MM.1S (cell line): ENCODE results near the gene LCA5L.
A peak's percentile ranks its signal among the peaks of the same experiment; 100 is the strongest.

Experiments used
- DNase-seq: peaks from one replicate; pipeline ENCODE4 v3.0.0-alpha.2; 2015
- H2AFZ ChIP-seq: fragments of 300-600 bp; sonication (generic); 2 replicates; pipeline ENCODE4 v1.6.0; 2016; ENCODE audit warnings: antibody characterized with exemption, low read length
- H3F3A ChIP-seq: fragments of 300-600 bp; sonication (generic); 2 replicates; pipeline ENCODE4 v1.6.1; 2016; ENCODE audit warnings: mild to moderate bottlenecking, antibody characterized with exemption, low read length, moderate library complexity, mixed read lengths; ENCODE audit not compliant: insufficient read depth
- H3K27ac ChIP-seq: fragments of 300-600 bp; sonication (generic); 2 replicates; pipeline ENCODE4 v1.5.1; 2016; ENCODE audit warnings: mild to moderate bottlenecking, low read length
- H3K27me3 ChIP-seq: fragments of 300-600 bp; sonication (generic); replicated peaks from 2 replicates; pipeline ENCODE4 v1.6.0; 2016; ENCODE audit warnings: low read length; ENCODE audit not compliant: insufficient read depth
- H3K36me3 ChIP-seq: fragments of 300-600 bp; sonication (generic); replicated peaks from 2 replicates; pipeline ENCODE4 v1.6.1; 2016; ENCODE audit warnings: mild to moderate bottlenecking, low read length, mixed read lengths; ENCODE audit not compliant: insufficient read depth
- H3K4me1 ChIP-seq: fragments of 300-600 bp; sonication (generic); 2 replicates; pipeline ENCODE4 v1.6.1; 2016; ENCODE audit warnings: low read length, mixed read lengths
- H3K4me2 ChIP-seq: fragments of 300-600 bp; sonication (generic); 2 replicates; pipeline ENCODE4 v1.6.0; 2016; ENCODE audit warnings: low read depth, low read length
- H3K4me3 ChIP-seq: fragments of 300-600 bp; sonication (generic); 2 replicates; pipeline ENCODE4 v1.5.1; 2016; ENCODE audit warnings: low read length, mixed read lengths
- H3K79me2 ChIP-seq: fragments of 300-600 bp; sonication (generic); 2 replicates; pipeline ENCODE4 v1.6.1; 2016; ENCODE audit warnings: mixed run types, low read length, mixed read lengths
- H3K9ac ChIP-seq: fragments of 300-600 bp; sonication (generic); 2 replicates; pipeline ENCODE4 v1.6.1; 2016; ENCODE audit warnings: low read length, mixed read lengths
- H3K9me2 ChIP-seq: fragments of 300-600 bp; sonication (generic); replicated peaks from 2 replicates; pipeline ENCODE4 v1.6.1; 2016; ENCODE audit warnings: mild to moderate bottlenecking, low read length, mixed read lengths; ENCODE audit not compliant: insufficient read depth
- H3K9me3 ChIP-seq: fragments of 300-600 bp; sonication (generic); replicated peaks from 2 replicates; pipeline ENCODE4 v1.6.1; 2016; ENCODE audit warnings: mild to moderate bottlenecking, low read length, mixed read lengths; ENCODE audit not compliant: insufficient read depth
- H4K20me1 ChIP-seq: fragments of 300-600 bp; sonication (generic); 2 replicates; pipeline ENCODE4 v1.6.1; 2016; ENCODE audit warnings: mild to moderate bottlenecking, low read length, moderate library complexity, mixed read lengths; ENCODE audit not compliant: insufficient read depth
- CTCF ChIP-seq: fragments of 300-600 bp; sonication (generic); IDR thresholded peaks from 2 replicates; pipeline ENCODE4 v1.5.1; 2016; ENCODE audit warnings: antibody characterized with exemption, low read length, mixed read lengths
- EZH2 ChIP-seq: fragments of 300-600 bp; sonication (generic); optimal IDR thresholded peaks from 2 replicates; pipeline ENCODE3; 2017; ENCODE audit warnings: low read depth, mild to moderate bottlenecking, antibody characterized with exemption, low read length, mixed read lengths
- EZH2phosphoT487 ChIP-seq: fragments of 300-600 bp; sonication (generic); IDR thresholded peaks from 2 replicates; pipeline ENCODE4 v1.6.1; 2018; ENCODE audit warnings: antibody characterized with exemption, low read length

LCA5L gene

GRCh38 chr21:39381009-39381408 is 64.6 kb downstream of the LCA5L start:
- no peak overlapping the region; the same call in 1 of the 2 replicates for H3K9ac ChIP-seq
- no peak overlapping the region for H3K27ac ChIP-seq
- DNase-seq: no peak
- no peaks in the 10 kb centered on the region for H3K9me3 ChIP-seq
- no peaks in the 10 kb centered on the region for H3F3A ChIP-seq
- no peaks in the 10 kb centered on the region for H3K9me2 ChIP-seq
- H2AFZ ChIP-seq: peak overlapping the region; percentile 93; the same call in 1 of the 2 replicates
- no peaks in the 10 kb centered on the region for H3K36me3 ChIP-seq
- peak overlapping the region; percentile 82 for H3K4me3 ChIP-seq
- H3K27me3 ChIP-seq: no peaks in the 10 kb centered on the region
- peak overlapping the region; percentile 82 for H3K4me2 ChIP-seq
- H3K79me2 ChIP-seq: peaks cover 19% of the 10 kb centered on the region; the same call in 1 of the 2 replicates
- H4K20me1 ChIP-seq: no peaks in the 10 kb centered on the region
- no peak for TF ChIP-seq EZH2phosphoT487
- no peak for TF ChIP-seq EZH2
- no peak for TF ChIP-seq CTCF
- peaks cover 6% of the 10 kb centered on the region; the same call in 1 of the 2 replicates for H3K4me1 ChIP-seq

DNA sequence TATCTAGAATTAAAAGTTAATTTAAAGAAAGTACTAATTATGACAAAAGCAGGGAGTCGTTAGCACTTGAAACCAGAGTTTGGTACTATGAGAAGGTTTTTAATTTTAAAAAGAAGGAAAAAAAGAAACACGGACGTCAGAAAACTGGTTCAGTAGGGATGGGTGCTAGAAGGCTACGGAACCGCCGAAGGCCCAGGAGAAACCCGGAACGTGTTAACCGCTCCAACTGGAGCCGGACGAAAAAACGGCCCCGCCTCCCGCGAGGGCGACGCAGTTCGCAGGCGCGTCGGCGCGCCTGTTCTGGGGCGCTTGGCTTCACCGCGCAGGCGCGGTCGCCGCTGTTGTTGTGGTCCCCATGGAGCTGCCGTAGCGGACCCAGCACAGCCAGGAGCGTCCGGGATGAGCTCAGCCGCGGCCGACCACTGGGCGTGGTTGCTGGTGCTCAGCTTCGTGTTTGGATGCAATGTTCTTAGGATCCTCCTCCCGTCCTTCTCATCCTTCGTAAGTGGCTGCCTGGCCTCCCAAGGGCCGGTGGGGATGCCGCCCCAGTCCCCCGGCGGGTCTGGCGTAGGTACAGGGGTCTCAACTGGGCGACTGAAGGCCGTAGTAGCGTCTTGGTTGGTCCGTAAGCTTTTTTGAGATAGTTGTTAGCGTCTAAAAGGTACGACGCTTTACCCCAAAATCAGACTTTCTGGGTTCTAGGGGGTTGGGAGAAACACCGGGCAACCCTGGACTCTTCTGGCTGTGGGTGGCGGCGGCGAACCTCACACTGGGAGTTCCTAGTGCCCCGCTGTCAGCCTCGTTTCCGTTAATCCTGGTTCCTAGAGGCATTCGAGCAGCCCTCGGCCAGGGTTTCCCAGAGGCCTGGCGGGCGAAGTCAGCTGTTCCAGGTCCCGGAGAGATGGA is 65.3 kb downstream of the LCA5L start:
- Histone ChIP-seq H3K9me2 (no peaks in the 10 kb centered on the region), H3K36me3 (no peaks in the 10 kb centered on the region), H3K9me3 (no peaks in the 10 kb centered on the region), H4K20me1 (no peaks in the 10 kb centered on the region), H3K4me2 (peak overlapping the region; percentile 82), H3K27ac (peak overlapping the region; percentile 13; the same call in 1 of the 2 replicates), H3F3A (no peaks in the 10 kb centered on the region), H3K27me3 (no peaks in the 10 kb centered on the region), H3K4me1 (peaks cover 6% of the 10 kb centered on the region; the same call in 1 of the 2 replicates), H3K79me2 (peaks cover 12% of the 10 kb centered on the region; the same call in 1 of the 2 replicates), H3K4me3 (peak overlapping the region; percentile 82), H2AFZ (peak overlapping the region; percentile 93), H3K9ac (peak overlapping the region; percentile 77)
- peak; percentile 97 for DNase-seq
- TF ChIP-seq EZH2phosphoT487 (no peak), EZH2 (no peak), CTCF (no peak)

DNA sequence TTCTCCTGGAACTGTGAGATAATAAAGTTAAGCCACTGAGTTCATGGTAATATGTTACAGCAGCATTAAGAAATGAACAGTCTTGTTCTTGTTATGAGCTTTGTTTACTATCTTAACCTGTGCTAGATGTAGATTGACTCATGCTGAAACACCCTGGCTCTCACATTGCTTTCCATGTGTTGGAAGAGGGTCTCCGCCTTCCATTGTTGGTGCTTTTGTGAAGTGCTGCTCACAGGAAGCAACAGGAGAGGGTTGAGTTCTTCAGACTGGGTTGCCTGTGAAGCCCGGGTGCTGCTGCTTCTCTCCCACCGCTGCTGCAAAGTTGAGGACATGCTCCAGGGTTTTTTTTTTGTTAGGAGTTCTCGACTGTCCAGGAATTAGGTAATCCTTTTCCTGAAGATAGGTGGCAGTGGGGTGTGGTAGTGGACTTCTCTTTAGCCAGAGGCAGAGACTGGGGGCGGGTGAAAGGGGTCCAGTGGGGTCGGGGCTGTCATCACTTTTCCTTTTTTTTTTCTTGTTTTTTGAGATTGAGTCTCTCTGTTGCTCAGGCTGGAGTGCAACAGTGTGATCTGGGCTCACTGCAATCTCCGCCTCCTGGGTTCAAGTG is 68.0 kb downstream of the LCA5L start:
- Histone ChIP-seq H3K9ac (no peak overlapping the region), H3K36me3 (no peaks in the 10 kb centered on the region), H3K27me3 (no peaks in the 10 kb centered on the region), H2AFZ (no peak overlapping the region), H3K27ac (no peak overlapping the region), H3K9me3 (no peaks in the 10 kb centered on the region), H3F3A (no peaks in the 10 kb centered on the region), H3K4me2 (no peak overlapping the region), H3K4me1 (peaks cover 6% of the 10 kb centered on the region; the same call in 1 of the 2 replicates), H3K4me3 (no peak overlapping the region), H4K20me1 (no peaks in the 10 kb centered on the region), H3K9me2 (no peaks in the 10 kb centered on the region), H3K79me2 (peaks cover 8% of the 10 kb centered on the region; the same call in 1 of the 2 replicates)
- no peak for DNase-seq
- TF ChIP-seq EZH2 (no peak), EZH2phosphoT487 (no peak), CTCF (no peak)
